ENCODE measurements around the gene LRRC28.

The LRRC28 gene

DNA sequence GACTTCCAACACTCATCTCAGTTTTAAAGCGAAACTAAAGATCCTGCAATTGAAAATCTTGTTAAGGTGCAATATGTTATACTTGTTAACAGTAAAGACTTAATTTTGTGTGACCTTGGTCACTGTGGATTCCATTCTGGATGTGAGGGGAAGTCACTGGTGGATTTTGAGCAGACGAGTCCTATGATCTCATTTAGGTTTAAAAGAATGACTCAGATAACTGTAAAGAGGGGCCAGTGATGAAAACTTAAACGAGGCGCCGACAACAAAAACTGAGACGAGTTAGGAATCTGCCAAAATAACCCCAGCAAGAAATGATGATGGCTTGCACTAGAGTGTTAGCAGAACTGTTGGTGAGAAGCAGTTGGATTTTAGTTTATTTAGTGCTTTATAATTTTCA, 56.5 kb downstream of the LRRC28 start:
- DNase-seq = no peak

DNA sequence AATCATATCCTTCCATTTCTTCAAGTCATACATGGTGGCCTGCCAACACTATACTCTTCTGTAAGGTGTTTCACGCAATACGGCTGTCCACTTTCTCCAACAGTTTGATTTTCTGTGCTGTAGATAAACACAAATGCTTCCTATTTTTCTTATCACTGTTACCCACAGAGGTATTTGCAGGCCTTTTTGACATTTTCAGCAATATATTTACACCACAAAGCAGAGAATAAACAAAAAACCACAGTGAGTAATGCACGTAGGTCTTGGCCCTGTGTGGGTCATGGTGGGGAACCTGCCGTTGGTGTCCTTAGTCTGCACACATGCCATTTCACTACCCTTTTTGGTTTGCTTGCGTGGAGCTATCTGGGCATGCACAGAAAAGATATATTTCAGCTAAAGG, 59.5 kb downstream of the LRRC28 start:
- no peak for DNase-seq

DNA sequence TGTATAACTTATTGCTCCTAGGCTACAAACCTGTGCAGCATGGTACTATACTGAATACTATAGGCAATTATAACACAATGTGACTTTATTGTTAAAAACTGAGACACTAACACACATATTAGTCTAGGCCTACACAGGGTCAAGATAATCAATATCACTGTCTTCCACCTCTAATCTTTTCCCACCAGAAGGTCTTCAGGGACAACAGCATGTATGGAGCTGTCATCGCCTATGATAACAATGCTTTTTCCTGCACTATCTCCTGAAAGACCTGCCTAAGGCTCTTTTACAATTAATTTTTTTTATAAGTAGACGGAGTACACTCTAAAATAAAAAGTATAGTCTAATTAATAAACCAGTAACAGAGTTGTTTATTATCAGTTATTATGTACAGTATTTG, 60.9 kb downstream of the LRRC28 start:
- DNase-seq = no peak

DNA sequence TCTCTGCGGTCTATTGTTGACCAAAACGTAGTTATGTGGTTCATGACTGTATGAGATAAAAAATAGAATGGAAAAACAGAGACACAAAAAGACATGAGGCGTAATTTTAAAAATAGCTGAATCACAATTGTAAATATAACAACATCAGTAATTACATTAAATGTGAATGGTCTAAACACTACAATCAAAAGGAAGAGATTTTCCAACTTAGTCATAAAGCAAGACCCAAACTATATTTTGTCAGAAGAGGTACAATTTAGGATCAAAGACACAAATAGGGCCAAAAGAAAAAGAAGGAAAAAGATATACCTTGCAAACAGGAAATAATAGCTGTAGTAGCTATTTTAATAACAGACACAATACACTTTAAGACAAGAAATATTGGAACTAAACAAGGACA, 61.5 kb downstream of the LRRC28 start:
- no peak for DNase-seq

DNA sequence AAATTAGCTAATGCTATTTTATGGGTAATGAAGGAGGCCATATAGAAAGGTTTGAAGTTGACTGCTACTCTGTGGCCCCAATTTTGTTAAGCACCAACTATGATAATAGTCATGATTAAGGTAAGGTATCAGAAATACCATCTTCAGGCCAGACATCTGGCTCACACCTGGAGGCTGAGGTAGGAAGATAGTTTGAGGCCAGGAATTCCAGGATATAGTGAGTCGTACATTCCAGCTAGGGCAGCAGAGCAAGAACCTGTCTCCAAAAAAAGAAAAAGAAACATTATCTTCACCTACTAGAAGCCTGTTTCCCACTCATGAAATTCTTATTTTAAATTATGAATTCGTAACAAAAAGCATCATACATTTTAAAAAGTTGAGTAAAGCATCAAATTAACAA, 64.4 kb downstream of the LRRC28 start:
- no peak for DNase-seq

DNA sequence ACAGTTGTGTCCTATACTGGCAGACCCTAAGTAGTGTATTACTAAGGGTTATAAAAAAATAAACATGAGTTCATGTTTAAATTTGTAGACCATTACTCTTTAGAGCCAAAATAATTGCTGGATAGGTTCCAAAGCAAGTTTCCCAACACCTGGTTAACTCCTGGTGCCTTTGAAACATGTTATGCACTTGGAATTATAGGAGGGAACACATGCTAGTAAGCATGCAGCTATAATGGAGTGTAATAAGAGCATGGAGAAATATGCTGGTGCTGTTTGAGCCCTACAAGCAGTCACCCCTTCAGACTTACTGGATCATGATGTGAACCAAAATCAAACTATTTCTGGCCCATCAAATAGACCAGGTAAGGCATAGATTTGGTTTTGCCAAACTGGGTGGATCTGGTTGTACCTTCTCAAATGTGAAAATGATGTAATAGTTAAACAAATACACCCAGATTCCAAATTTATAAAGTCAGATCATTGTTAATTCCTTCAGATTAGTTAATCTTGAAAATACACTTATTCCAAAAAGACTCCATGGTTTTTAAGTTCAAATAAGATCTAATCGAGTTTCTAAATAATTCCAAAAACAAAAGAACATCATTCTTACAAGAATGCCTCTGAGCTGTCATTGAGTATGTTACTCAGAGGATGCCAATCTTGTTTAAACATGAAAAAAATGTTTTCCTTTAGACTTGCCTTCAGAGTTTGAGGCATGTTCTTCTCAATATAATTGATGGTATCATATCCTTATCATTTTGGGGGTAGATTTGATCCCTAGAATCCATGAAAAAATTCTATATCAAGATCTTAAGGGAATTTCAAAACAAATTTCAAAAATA, 69.3 kb downstream of the LRRC28 start:
- DNase-seq = no peak

DNA sequence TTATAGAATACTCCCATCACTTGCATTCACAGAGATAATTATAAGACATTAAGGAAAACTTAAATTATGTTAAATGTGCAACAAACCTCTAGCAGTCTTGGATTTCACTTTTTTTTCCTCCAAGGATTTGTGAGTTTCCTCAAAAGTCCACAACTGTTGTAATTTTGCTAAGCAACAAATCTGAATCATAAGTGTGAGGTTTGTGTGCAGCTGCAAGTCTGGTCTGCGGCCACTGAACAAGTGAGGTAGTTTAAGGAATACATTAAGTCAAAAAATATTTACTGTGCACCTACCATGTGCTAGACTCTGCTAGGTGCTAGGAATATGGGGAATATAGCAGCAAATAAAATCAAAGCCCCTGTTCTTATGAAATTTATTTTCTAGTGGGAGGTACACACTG, 70.2 kb downstream of the LRRC28 start:
- DNase-seq = no peak

DNA sequence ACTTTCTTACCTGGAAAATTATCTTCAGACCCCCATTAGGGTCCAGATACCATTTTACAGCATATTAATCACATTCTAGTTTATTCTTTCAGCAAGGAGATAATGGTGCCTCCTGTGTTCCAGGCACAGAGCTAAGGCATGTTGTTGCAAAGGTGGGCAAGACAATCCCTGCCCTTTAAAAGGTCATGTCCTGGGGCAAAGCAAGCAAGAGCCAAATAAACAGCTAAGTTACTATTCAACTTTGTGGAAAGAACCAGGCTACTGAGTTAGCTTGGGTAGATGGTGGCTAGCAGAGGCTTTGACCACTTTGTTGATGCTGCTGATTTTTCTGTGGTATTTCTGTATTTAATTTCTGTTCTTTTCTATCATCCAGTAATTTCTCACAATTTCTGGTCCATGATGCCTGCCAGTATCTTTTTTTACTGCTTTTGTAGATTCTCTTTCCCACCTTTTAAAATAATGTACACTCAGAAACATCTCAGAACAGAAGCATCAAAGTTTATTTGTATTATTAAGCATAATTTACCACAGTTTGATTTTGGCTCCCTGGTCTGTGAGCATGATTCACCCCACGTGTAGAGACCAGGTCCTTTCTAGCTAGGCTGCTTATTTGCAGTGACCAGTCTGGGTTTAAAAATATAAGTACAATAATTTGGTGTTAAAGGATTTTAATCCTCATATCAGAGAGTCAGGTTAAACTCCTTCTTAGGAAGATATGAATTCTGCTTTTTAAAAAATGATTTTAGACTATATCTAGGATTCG, 71.5 kb downstream of the LRRC28 start:
- DNase-seq = no peak

DNA sequence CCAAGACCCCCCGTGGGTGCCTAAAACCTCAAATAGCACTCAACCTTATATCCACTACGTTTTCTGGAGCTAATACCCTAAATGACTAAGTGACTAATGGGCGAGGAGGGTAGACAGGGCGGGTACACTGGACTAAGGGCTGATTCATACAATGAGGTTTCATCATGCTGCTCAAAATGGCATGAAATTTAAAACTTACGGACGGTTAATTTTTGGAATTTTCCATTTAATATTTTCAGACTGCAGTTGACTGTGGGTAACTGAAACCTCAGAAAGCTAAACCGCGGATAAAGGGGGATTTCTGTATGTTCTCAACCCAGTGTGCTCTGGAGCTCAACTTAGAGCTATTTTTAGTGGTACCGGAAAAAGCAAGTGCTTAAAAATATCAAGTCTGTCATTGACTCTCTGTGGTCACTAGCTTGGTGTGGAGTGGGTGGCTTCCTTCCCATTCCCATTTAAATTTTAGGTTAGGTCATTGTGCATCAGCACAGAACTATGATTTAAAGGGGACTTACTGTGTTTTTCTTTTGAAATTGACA, 72.9 kb downstream of the LRRC28 start:
- no peak for DNase-seq

DNA sequence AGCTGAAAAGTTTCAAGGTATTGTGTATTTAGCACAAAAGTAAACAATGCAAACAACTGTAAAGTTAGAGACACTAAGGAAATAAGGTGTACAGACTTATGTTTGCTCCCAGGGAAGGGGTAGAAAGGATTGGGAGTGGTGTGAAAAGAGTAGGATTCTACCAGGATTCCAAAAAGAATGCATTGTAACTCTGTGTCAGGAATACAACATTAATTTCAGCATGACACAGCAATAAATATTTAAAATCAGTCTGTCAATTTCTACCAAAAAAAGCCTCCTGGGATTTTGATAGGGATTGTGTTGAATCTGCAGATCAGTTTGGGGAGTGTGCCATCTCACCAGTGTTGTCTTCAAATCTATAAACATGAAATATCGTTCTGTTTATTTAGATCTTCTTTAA, 73.4 kb downstream of the LRRC28 start:
- no peak for DNase-seq

DNA sequence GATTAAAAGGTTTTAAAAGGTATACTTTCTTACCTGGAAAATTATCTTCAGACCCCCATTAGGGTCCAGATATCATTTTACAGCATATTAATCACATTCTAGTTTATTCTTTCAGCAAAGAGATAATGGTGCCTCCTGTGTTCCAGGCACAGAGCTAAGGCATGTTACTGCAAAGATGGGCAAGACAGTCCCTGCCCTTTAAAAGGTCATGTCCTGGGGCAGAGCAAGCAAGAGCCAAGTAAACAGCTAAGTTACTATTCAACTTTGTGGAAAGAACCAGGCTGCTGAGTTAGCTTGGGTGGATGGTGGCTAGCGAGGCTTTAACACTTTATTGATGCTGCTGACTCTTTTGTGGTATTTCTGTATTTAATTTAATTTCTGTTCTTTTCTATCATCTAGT, 75.0 kb downstream of the LRRC28 start:
- DNase-seq = no peak

DNA sequence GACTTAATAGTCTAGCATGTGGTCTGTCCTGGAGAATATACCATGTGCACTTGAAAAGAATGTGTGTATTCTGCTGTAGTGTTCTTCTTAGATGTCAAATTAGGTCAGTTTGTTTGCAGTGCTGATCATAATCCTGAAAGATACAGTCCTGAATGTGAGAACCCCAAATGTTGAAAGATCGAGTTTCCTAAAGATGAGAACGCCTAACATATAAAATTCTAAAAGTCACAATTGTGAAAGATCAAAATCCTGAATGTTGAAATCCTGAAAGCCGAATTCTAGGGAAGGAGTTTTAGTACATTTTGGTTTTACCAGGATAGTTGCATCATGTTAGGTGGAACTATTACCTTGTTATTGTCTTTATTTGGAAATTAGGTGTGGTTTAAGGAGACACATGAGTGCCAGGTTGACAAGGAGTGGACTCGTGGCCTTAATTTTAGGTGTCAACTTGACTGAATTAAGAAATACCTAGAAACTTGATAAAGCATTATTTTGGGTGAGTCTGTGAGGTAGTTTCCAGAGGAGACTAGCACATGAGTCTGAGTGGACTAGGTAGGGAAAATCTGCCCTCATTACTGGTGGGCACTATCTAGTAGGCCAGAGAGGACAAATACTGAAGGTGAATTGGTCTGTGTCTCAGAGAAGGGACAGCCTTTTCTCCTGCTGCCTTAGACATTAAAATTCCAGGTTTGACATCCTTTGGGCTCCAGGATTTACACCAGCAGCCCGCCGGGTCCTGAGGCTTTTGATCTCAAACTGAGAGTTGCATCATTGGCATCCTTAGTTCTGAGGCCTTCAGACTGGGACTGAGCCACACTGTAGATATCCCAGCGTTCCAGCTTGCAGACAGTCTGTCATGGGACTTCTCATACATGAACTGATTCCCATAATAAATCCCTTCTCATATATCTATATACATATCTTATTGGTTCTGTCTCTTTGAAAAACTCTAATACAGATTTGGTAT, 77.1 kb downstream of the LRRC28 start:
- no peak for DNase-seq

DNA sequence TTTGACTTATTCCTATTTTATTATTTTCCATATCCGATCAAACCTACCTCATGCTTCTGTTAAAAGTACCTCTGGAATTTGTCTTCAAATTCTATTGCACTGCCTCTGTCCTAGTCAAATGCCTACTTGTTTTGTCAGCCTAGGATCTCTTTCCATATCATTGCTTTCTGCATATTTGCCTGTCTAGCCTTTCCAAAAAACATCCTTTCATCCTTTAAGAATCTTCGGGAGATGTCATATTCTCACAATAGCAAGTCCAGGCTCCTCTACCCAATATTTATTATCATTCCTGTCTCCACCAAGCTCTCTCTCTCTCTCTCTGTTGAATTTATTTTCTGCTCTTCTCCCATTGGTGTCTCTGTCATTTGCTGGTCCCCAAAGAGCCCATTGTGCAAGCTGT, 80.1 kb downstream of the LRRC28 start:
- DNase-seq = no peak

DNA sequence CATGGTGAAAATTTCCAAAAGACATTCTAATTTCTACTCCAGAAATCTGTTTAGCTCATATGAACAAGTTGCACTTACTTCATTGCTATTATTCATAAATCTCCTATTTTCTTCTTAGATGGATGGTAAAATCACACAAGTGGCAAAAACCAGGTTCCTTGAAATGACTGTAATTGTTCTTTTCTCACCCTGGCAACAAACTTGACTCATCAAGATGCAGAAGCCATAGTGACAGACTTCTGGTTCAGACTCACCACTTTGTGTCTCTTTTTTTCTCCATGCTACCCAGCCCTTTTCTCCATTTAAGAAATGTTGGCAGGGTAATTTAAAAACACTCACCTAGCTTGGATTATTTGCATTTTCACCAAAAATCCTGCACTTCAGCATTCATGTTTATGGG, 82.1 kb downstream of the LRRC28 start:
- DNase-seq = no peak

DNA sequence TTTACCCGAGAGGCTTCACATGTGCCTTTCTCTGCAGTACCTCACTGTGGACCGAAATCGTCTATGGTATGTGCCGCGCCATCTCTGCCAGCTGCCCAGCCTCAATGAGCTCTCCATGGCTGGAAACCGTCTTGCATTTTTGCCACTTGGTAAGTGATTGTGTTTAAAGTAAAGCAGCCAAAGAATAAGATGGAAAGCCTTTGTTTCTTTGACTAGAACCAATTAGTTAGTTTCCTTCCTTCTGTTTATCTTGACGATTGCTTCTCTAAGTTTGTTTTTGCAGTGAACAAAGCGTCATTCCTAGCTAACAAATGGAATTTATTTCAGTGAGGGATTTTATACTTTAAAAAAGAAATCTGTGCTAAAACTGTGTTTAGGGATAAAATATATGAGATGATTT, 82.7 kb downstream of the LRRC28 start:
- no peak for DNase-seq

DNA sequence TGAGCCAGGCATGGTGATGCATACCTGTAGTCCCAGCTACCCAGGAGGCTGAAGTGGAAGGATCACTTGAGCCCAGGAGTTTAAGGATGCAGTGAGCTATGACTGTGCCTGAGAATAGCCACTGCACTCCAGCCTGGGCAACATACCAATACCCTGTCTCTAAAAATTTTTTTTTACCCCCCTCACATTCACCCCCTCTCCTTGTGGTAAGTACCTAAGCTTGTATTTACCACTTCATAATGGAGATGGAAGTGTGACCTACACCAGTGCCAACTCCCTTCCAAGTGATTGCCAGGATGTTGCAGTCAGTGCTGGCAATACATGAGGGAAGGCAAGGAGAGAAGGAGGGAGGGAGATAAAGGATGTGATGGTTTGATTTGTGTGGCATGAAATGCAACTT, 84.2 kb downstream of the LRRC28 start:
- no peak for DNase-seq

DNA sequence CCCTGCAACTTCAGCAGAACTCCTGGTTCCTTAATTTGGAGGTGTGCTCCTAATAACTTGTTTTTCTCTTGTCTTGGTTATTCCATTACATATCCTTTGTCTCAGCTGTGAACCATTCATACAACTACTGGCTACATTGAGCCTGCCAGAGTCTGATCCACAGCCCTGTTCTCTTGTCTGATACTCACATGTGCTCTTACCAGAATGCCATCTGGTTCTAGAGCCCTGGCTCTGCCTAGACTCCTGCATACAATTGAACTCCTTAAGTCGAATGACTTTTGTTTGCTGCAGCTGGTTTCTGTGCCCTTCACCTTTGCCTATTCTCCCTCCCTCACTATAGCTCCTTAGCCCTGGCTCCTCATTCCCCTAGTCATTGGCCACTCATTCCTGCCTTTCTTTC, 85.5 kb downstream of the LRRC28 start:
- no peak for DNase-seq

DNA sequence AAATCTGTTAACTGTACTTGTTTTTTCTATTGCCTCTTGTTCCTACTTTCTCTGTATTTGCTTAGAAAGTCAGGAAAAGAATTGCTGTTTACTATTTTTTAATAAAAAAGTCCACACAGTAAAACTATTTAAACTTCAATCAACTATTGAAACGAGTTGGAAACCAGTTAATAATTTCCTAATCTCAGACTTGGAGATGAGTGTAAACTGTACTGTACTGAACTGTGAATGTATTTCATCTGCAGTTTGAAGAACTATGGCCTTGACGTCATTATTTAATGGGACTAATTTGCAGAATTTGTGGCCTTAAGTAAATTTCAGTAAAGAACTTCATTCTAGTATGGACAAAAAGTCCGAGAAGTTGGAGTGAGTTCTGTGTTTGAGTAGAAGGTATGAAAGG, 89.1 kb downstream of the LRRC28 start:
- no peak for DNase-seq

DNA sequence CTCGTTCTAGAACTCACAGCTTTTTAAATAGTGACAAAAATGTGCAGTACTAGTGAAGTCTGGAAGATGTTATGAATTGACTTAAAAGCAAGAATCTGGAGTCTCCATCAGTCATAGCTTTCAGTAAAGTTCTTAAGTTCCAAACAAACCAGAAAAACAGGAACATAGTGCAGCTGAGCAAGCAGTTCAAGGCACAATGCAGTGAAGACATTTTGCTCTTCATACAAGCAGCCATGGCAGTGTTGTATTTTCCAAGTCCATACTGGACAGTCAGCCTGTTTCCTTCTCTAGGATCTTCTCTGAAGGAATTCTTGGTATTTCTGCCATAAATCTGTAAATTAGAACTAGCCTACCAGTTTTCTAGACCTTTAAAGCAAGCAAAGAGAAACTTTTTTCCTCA, 90.5 kb downstream of the LRRC28 start:
- no peak for DNase-seq

DNA sequence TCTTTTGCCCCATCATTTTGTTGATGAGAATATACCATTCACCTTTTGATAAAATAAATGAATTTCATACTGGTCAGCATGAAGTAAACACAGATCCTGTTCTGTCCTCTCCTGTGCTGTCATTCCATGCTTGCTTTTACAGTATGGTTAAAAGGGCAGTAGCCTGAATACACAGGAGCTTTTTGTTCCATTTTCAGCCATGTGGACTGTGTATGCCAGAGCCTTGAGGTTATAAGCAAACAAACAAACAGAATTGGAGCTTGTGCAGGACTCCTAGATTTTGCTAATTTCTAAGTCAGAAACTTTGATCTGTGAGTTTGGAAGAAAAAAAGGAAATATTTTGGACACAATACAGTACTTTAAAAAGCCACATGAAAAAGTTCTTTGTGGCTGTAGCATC, 91.9 kb downstream of the LRRC28 start:
- DNase-seq = no peak

DNA sequence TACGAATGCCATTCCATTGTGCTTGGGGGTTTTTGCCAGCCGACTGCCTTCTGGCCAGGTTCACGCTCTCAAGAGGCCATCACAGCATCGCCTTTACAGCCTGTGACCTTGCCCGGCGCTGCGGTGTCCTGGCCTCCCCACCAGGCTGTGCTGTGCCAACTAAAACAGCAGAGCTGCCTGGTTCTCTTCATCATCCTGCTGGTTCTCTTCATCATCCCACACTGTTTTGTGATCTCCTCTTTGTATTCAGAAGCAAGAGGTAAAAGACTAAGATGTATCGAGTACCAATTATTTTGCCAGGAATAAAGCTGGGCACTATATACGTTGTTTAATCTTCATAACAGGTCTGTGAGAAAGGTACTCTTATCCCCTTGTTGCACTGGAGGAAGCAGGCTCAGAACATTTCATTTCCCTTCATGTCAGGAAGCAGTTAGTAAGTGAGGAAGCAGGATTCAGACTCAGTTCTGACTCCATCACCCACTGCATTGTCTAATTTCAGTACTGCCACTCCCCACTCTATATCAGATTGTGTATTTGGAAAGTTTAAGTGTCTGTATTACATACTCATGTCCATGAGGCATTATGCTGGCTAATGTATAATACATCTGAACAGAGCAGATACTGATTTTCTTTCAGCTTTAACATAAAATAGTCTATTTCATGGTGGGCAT, 92.7 kb downstream of the LRRC28 start:
- peak; percentile 71 for DNase-seq

DNA sequence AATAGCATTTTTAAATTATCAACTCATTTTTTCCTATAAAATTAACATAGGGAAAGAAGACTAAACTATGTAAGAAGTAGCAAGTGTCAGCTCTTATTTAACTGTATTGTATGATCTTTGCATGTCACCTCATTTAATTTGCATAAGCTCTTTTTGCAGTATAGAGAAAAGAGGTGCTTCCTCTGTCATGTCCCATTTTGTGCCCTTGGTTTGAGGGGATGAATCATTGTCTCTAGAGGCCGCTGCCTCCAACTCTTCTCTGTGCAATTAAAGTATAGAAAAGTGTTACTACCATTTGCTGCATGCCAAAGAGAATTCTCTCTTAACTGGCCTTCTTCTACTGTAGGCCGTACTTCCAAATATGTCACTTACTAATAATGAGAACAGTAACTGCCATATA, 93.4 kb downstream of the LRRC28 start:
- DNase-seq = no peak
